GM21367 (cell line): ENCODE data around the gene CNTFR.
"Not testable (repeated sequence)": the region's sequence is repeated elsewhere in the genome, so short reads cannot be mapped to it uniquely, and the experiment has no call there.

Experiments used
- ATAC-seq: cut with Tn5 transposase; IDR thresholded peaks from one replicate; pipeline ENCODE4 v1.9.1; 2021; ENCODE audit not compliant: unreplicated experiment

CNTFR gene

GRCh38 chr9:34589636-34590380, at the start of gene CNTFR:
CNTFR (minus strand) TSS chr9:34589724; CDS start chr9:34568981, 20,743 bp downstream.
- ATAC-seq, result no peak

GRCh38 chr9:34639322-34639721, 49.8 kb upstream of the CNTFR start:
- not testable (repeated sequence) for ATAC-seq

GRCh38 chr9:34638138-34638445, 48.6 kb upstream of the CNTFR start:
- ATAC-seq, result no peak

GRCh38 chr9:34637356-34638137, 48.0 kb upstream of the CNTFR start, which contains the start of gene SIGMAR1:
SIGMAR1 (minus strand) TSS chr9:34637787; CDS start chr9:34637697, 90 bp downstream.
- peak; percentile 69 for ATAC-seq

- peak; percentile 8 for ATAC-seq
Observed at GRCh38 chr9:34636791-34637355, 47.3 kb upstream of the CNTFR start.

- no peak for ATAC-seq
Observed at GRCh38 chr9:34635556-34635955, 46.0 kb upstream of the CNTFR start.

- no peak for ATAC-seq
Observed at GRCh38 chr9:34634551-34635248, 45.2 kb upstream of the CNTFR start.

- ATAC-seq, result no peak
Observed at GRCh38 chr9:34633851-34634550, 44.5 kb upstream of the CNTFR start.

GRCh38 chr9:34633166-34633565, 43.6 kb upstream of the CNTFR start:
- ATAC-seq, result no peak

GRCh38 chr9:34630402-34631154, 41.1 kb upstream of the CNTFR start:
- no peak for ATAC-seq

- ATAC-seq, result no peak
Observed at GRCh38 chr9:34629491-34629808, 39.9 kb upstream of the CNTFR start.

GRCh38 chr9:34628656-34629490, 39.3 kb upstream of the CNTFR start, which contains the start of gene ARID3C:
ARID3C (minus strand) TSS chr9:34629066; CDS start chr9:34628014, 1,052 bp downstream.
- ATAC-seq, result no peak

- no peak for ATAC-seq
Observed at GRCh38 chr9:34627716-34628655, 38.5 kb upstream of the CNTFR start.

- no peak for ATAC-seq
Observed at GRCh38 chr9:34625186-34625486, 35.6 kb upstream of the CNTFR start.

- no peak for ATAC-seq
Observed at GRCh38 chr9:34624475-34625185, 35.1 kb upstream of the CNTFR start.

- no peak for ATAC-seq
Observed at GRCh38 chr9:34623374-34624235, 34.1 kb upstream of the CNTFR start.
